ENCODE data around the gene MPC2. TPM values are rescaled to one million over a fixed set of nuclear protein-coding genes. Genes with fewer than 3 reads are reported as not detected.
A peak's percentile ranks its signal among the peaks of the same experiment; 100 is the strongest.

Gene MPC2
- total RNA-seq, 1 experiment from 2014 or later, result 32.9 TPM

- H3K27ac ChIP-seq (ENCODE audit: insufficient read length, low read depth, low read length), result peak overlapping the region; percentile 0
These were observed 1.4 kb downstream of the MPC2 start for GRCh38 chr1:167935216-167936067.

More at GRCh38 chr1:167935216-167936067, 1.4 kb downstream of the MPC2 start:
- WGBS (ENCODE audit: extremely low coverage, insufficient read length, low lambda C conversion rate), result no CpG with 5 or more reads among the region's 45 CpGs
- Mint-ChIP-seq H3K4me1 (peaks cover 19 to 22% of the 10 kb centered on the region in 2 experiments), H3K27me3 (ENCODE audit: low read depth) (no peaks in the 10 kb centered on the region), H3K27ac (peak overlapping the region; percentile 36 to 87 (median 44); a peak in 6 of 7 replicates), H3K9me3 (peaks cover 0 to 3% of the 10 kb centered on the region in 2 experiments; a peak in 1 of 5 replicates), H3K4me3 (peak overlapping the region; percentile 88 to 97), H3K36me3 (ENCODE audit: insufficient read depth in 1 of 3, low read depth in 3 of 3) (no peaks in the 10 kb centered on the region; a peak in 1 of 7 replicates)
- Histone ChIP-seq H3K4me2 (ENCODE audit: insufficient read depth, insufficient read length, low read length) (peak overlapping the region; percentile 87), H3K14ac (ENCODE audit: insufficient read depth, low read length) (peak overlapping the region; percentile 67; the same call in 1 of the 2 replicates), H2BK15ac (ENCODE audit: low read depth, low read length) (no peak overlapping the region), H3K79me2 (ENCODE audit: insufficient read depth, low read length) (peaks cover 5% of the 10 kb centered on the region; the same call in 1 of the 2 replicates), H3K9ac (ENCODE audit: extremely low read depth, insufficient read length, low read length) (peak overlapping the region; percentile 75), H4K20me1 (ENCODE audit: control insufficient read depth, insufficient read depth, insufficient read length) (no peaks in the 10 kb centered on the region), H3K56ac (ENCODE audit: insufficient read length, low read depth, low read length) (no peak overlapping the region), H3K18ac (ENCODE audit: insufficient read length, low read depth, low read length) (peak overlapping the region; percentile 88), H4K8ac (replicated peaks; ENCODE audit: insufficient read length, low read depth, low read length) (no peak overlapping the region), H4K5ac (ENCODE audit: insufficient read length, low read depth, low read length) (no peak overlapping the region), H2BK5ac (ENCODE audit: insufficient read length, low read length) (no peak overlapping the region), H2AFZ (ENCODE audit: low read length) (peak overlapping the region; percentile 69), H2BK12ac (ENCODE audit: insufficient read length, low read depth, low read length) (no peak overlapping the region), H2BK20ac (ENCODE audit: low read depth, low read length, poor library complexity, severe bottlenecking) (no peak overlapping the region), H3K9me3 (ENCODE audit: control insufficient read depth, low read depth, low read length) (no peaks in the 10 kb centered on the region), H3K4ac (ENCODE audit: low read depth, low read length) (no peak overlapping the region), H2AK5ac (ENCODE audit: insufficient read length, low read length) (no peak overlapping the region), H3K79me1 (ENCODE audit: insufficient read depth, low read depth, low read length, poor library complexity, severe bottlenecking) (no peaks in the 10 kb centered on the region), H3T11ph (ENCODE audit: low read length) (no peak overlapping the region), H3K27me3 (ENCODE audit: insufficient read depth, low read length) (no peaks in the 10 kb centered on the region), H2BK120ac (ENCODE audit: low read depth, low read length, poor library complexity, severe bottlenecking) (no peak overlapping the region), H3K23ac (ENCODE audit: insufficient read length, low read depth, low read length) (no peak overlapping the region), H3K4me1 (ENCODE audit: insufficient read depth, low read length) (0 out of 2 replicates have a peak, but pooled peaks cover 3% of the 10 kb centered on the region), H4K91ac (ENCODE audit: insufficient read length, low read depth, low read length) (no peak overlapping the region), H3K23me2 (ENCODE audit: insufficient read length, low read depth, low read length, poor library complexity, severe bottlenecking) (peaks cover 11% of the 10 kb centered on the region)
- no peak for DNase-seq
- TF ChIP-seq CTCF (conservative IDR thresholded peaks at IDR 0.05), result no peak; the same call in 2 of the 3 replicates

Data from H9 (cell line).